Muscle layer of colon (tissue), 2 donors: ENCODE results near the gene TREM1.
"Not testable (repeated sequence)": the region's sequence is repeated elsewhere in the genome, so short reads cannot be mapped to it uniquely, and the experiment has no call there.

Source experiments
- H3K27ac ChIP-seq: one replicate; pipeline ENCODE4 v1.7.0; 2013; ENCODE audit warnings: low read depth, mild to moderate bottlenecking, low read length, moderate library complexity
- H3K27me3 ChIP-seq, 2 donors: one replicate each; pipeline ENCODE4 v1.7.0; 2013; ENCODE audit warnings: low read length in 2 of 2, mild to moderate bottlenecking in 2 of 2; ENCODE audit not compliant: insufficient read depth in 2 of 2, control insufficient read depth in 1 of 2
- H3K36me3 ChIP-seq: one replicate; pipeline ENCODE4 v1.7.0; 2013; ENCODE audit warnings: mild to moderate bottlenecking, low read length; ENCODE audit not compliant: insufficient read depth
- H3K4me1 ChIP-seq: one replicate; pipeline ENCODE4 v1.7.0; 2013; ENCODE audit warnings: mild to moderate bottlenecking, low read length; ENCODE audit not compliant: insufficient read depth
- H3K4me3 ChIP-seq, 2 donors: one replicate each; pipeline ENCODE4 v1.7.0; 2013; ENCODE audit warnings: low read length in 2 of 2, low read depth in 1 of 2, mild to moderate bottlenecking in 1 of 2, moderate library complexity in 1 of 2
- H3K9ac ChIP-seq: one replicate; pipeline ENCODE4 v1.7.0; 2013; ENCODE audit warnings: low read length
- H3K9me3 ChIP-seq: one replicate; pipeline ENCODE4 v1.7.0; 2013; ENCODE audit warnings: mild to moderate bottlenecking, low read length
- donor health status: abdominal sarcoma.
- donor health status: Adenocarcinoma of cecum.

TREM1 gene

GRCh38 chr6:41255638-41256246 lies 30.7 kb downstream of the TREM1 start:
- no peaks in the 10 kb centered on the region for H3K36me3 ChIP-seq
- no peak overlapping the region for H3K9ac ChIP-seq
- no peak overlapping the region for H3K4me3 ChIP-seq
- no peak overlapping the region for H3K27ac ChIP-seq
- H3K9me3 ChIP-seq: no peaks in the 10 kb centered on the region
- H3K27me3 ChIP-seq: no peaks in the 10 kb centered on the region
- peaks cover 11% of the 10 kb centered on the region for H3K4me1 ChIP-seq

GRCh38 chr6:41255110-41255509 lies 31.4 kb downstream of the TREM1 start:
- Histone ChIP-seq H3K4me1 (peaks cover 11% of the 10 kb centered on the region), H3K27me3 (no peaks in the 10 kb centered on the region), H3K9ac (no peak overlapping the region), H3K27ac (no peak overlapping the region), H3K4me3 (no peak overlapping the region), H3K36me3 (no peaks in the 10 kb centered on the region), H3K9me3 (no peaks in the 10 kb centered on the region)

- H3K36me3 ChIP-seq: no peaks in the 10 kb centered on the region
- no peak overlapping the region for H3K9ac ChIP-seq
These were observed 33.9 kb downstream of the TREM1 start for GRCh38 chr6:41252401-41253169.

GRCh38 chr6:41247882-41248705 lies 38.4 kb downstream of the TREM1 start:
- Histone ChIP-seq H3K4me1 (no peaks in the 10 kb centered on the region), H3K4me3 (no peak overlapping the region), H3K27ac (no peak overlapping the region), H3K27me3 (no peaks in the 10 kb centered on the region), H3K9ac (no peak overlapping the region), H3K9me3 (no peaks in the 10 kb centered on the region), H3K36me3 (no peaks in the 10 kb centered on the region)

More at GRCh38 chr6:41252401-41253169, 33.9 kb downstream of the TREM1 start:
- Histone ChIP-seq H3K4me1 (peaks cover 11% of the 10 kb centered on the region), H3K9me3 (no peaks in the 10 kb centered on the region), H3K4me3 (no peak overlapping the region), H3K27me3 (no peaks in the 10 kb centered on the region), H3K27ac (no peak overlapping the region)

GRCh38 chr6:41247288-41247865 lies 39.1 kb downstream of the TREM1 start:
- H3K9me3 ChIP-seq: no peaks in the 10 kb centered on the region
- H3K36me3 ChIP-seq: no peaks in the 10 kb centered on the region
- no peak overlapping the region for H3K27ac ChIP-seq
- no peaks in the 10 kb centered on the region for H3K4me1 ChIP-seq
- no peaks in the 10 kb centered on the region for H3K27me3 ChIP-seq
- H3K9ac ChIP-seq: no peak overlapping the region
- H3K4me3 ChIP-seq: no peak overlapping the region

- not testable (repeated sequence) for H3K9me3 ChIP-seq, H3K27ac ChIP-seq, H3K27me3 ChIP-seq, H3K9ac ChIP-seq, H3K4me1 ChIP-seq, H3K36me3 ChIP-seq, H3K4me3 ChIP-seq
These were observed 40.0 kb downstream of the TREM1 start for GRCh38 chr6:41246529-41246928.

- H3K27ac ChIP-seq: no peak overlapping the region
- H3K36me3 ChIP-seq: no peaks in the 10 kb centered on the region
- H3K4me1 ChIP-seq: no peaks in the 10 kb centered on the region
- no peak overlapping the region for H3K9ac ChIP-seq
- no peaks in the 10 kb centered on the region for H3K9me3 ChIP-seq
- no peak overlapping the region for H3K4me3 ChIP-seq
- peaks cover 0 to 15% of the 10 kb centered on the region in 2 donors for H3K27me3 ChIP-seq
These were observed 46.9 kb downstream of the TREM1 start for GRCh38 chr6:41239467-41240159.

GRCh38 chr6:41237128-41237527 lies 49.4 kb downstream of the TREM1 start:
- H3K9me3 ChIP-seq: no peaks in the 10 kb centered on the region
- H3K27me3 ChIP-seq: peaks cover 0 to 15% of the 10 kb centered on the region in 2 donors
- H3K36me3 ChIP-seq: no peaks in the 10 kb centered on the region
- no peak overlapping the region for H3K9ac ChIP-seq
- no peak overlapping the region for H3K4me3 ChIP-seq
- H3K4me1 ChIP-seq: no peaks in the 10 kb centered on the region
- H3K27ac ChIP-seq: no peak overlapping the region

- Histone ChIP-seq H3K27me3 (peaks cover 0 to 15% of the 10 kb centered on the region in 2 donors), H3K9me3 (no peaks in the 10 kb centered on the region), H3K4me1 (no peaks in the 10 kb centered on the region), H3K9ac (no peak overlapping the region), H3K27ac (no peak overlapping the region), H3K4me3 (no peak overlapping the region), H3K36me3 (no peaks in the 10 kb centered on the region)
These were observed 50.2 kb downstream of the TREM1 start for GRCh38 chr6:41236276-41236675.

- Histone ChIP-seq H3K36me3 (no peaks in the 10 kb centered on the region), H3K27ac (no peak overlapping the region), H3K4me1 (no peaks in the 10 kb centered on the region), H3K27me3 (peaks cover 0 to 7% of the 10 kb centered on the region in 2 donors), H3K9ac (no peak overlapping the region), H3K4me3 (no peak overlapping the region), H3K9me3 (no peaks in the 10 kb centered on the region)
These were observed 53.8 kb downstream of the TREM1 start for GRCh38 chr6:41232667-41233066.

- Histone ChIP-seq H3K9me3 (no peaks in the 10 kb centered on the region), H3K36me3 (no peaks in the 10 kb centered on the region), H3K4me3 (no peak overlapping the region), H3K9ac (no peak overlapping the region), H3K27me3 (peaks cover 0 to 7% of the 10 kb centered on the region in 2 donors), H3K4me1 (no peaks in the 10 kb centered on the region), H3K27ac (no peak overlapping the region)
These were observed 55.2 kb downstream of the TREM1 start for GRCh38 chr6:41231246-41231645.
